ENCODE measurements around the gene ID1. TPM values are rescaled to one million over a fixed set of nuclear protein-coding genes. Genes with fewer than 3 reads are reported as not detected.
A peak's percentile ranks its signal among the peaks of the same experiment; 100 is the strongest.

ID1 gene
- total and polyA plus RNA-seq, 2 of the 13 experiments (the other 11 are each of a cell fraction or from before 2014, with no cell fraction given): 320 to 419 TPM

GRCh38 chr20:31605031-31605901, at the start of gene ID1 (continued):
- no peak; the same call in none of the 2 replicates for TF ChIP-seq LBX2 (CRISPR knock-in tag; IDR thresholded peaks at IDR 0.05; ENCODE audit: borderline replicate concordance)
- TF ChIP-seq CENPX (CRISPR knock-in tag; IDR thresholded peaks at IDR 0.05): no peak
- peak; percentile 96 for TF ChIP-seq ZNF598 (CRISPR knock-in tag; IDR thresholded peaks at IDR 0.05; ENCODE audit: borderline replicate concordance)
- TF ChIP-seq ZNF383 (CRISPR knock-in tag; IDR thresholded peaks at IDR 0.05; ENCODE audit: borderline replicate concordance): 0 out of 2 replicates have a peak, but pooled peaks have one; percentile 35
- no peak for TF ChIP-seq KDM1A (CRISPR knock-in tag; IDR thresholded peaks at IDR 0.05)
- peak; percentile 87; the same call in 1 of the 2 replicates for TF ChIP-seq KLF12 (CRISPR knock-in tag; IDR thresholded peaks at IDR 0.05; ENCODE audit: borderline replicate concordance)
- peak; percentile 82 for TF ChIP-seq TOPORS (CRISPR knock-in tag; IDR thresholded peaks at IDR 0.05)
- peak; percentile 98 for TF ChIP-seq TAF15 (IDR thresholded peaks at IDR 0.05; ENCODE audit: low read depth, low read length, poor library complexity, severe bottlenecking)
- peak; percentile 94 for TF ChIP-seq TEF (CRISPR knock-in tag; IDR thresholded peaks at IDR 0.05)
- TF ChIP-seq MTA1 (CRISPR knock-in tag; IDR thresholded peaks at IDR 0.05; ENCODE audit: borderline replicate concordance): peak; percentile 94
- TF ChIP-seq, protein P1, sequence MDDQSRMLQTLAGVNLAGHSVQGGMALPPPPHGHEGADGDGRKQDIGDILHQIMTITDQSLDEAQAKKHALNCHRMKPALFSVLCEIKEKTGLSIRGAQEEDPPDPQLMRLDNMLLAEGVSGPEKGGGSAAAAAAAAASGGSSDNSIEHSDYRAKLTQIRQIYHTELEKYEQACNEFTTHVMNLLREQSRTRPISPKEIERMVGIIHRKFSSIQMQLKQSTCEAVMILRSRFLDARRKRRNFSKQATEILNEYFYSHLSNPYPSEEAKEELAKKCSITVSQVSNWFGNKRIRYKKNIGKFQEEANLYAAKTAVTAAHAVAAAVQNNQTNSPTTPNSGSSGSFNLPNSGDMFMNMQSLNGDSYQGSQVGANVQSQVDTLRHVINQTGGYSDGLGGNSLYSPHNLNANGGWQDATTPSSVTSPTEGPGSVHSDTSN (CRISPR knock-in tag; IDR thresholded peaks at IDR 0.05; ENCODE audit: borderline replicate concordance): no peak
- peak; percentile 86 for TF ChIP-seq ZMYM3 (CRISPR knock-in tag; IDR thresholded peaks at IDR 0.05)
- TF ChIP-seq KMT2B (CRISPR knock-in tag; IDR thresholded peaks at IDR 0.05): peak; percentile 81; the same call in 1 of the 2 replicates
- TF ChIP-seq, protein P2, sequence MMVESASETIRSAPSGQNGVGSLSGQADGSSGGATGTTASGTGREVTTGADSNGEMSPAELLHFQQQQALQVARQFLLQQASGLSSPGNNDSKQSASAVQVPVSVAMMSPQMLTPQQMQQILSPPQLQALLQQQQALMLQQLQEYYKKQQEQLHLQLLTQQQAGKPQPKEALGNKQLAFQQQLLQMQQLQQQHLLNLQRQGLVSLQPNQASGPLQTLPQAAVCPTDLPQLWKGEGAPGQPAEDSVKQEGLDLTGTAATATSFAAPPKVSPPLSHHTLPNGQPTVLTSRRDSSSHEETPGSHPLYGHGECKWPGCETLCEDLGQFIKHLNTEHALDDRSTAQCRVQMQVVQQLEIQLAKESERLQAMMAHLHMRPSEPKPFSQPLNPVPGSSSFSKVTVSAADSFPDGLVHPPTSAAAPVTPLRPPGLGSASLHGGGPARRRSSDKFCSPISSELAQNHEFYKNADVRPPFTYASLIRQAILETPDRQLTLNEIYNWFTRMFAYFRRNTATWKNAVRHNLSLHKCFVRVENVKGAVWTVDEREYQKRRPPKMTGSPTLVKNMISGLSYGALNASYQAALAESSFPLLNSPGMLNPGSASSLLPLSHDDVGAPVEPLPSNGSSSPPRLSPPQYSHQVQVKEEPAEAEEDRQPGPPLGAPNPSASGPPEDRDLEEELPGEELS (CRISPR knock-in tag; IDR thresholded peaks at IDR 0.05): peak; percentile 74
- TF ChIP-seq, protein P3, sequence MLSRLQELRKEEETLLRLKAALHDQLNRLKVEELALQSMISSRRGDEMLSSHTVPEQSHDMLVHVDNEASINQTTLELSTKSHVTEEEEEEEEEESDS (CRISPR knock-in tag; IDR thresholded peaks at IDR 0.05; ENCODE audit: borderline replicate concordance): peak; percentile 91
- no peak for TF ChIP-seq ZNF207 (IDR thresholded peaks at IDR 0.05; ENCODE audit: borderline replicate concordance)
- TF ChIP-seq GLI4 (CRISPR knock-in tag; IDR thresholded peaks at IDR 0.05; ENCODE audit: borderline replicate concordance): peak; percentile 90; the same call in 1 of the 2 replicates
- peak; percentile 4; the same call in 1 of the 2 replicates for TF ChIP-seq MLLT10 (CRISPR knock-in tag; IDR thresholded peaks at IDR 0.05)
- TF ChIP-seq, protein P4, sequence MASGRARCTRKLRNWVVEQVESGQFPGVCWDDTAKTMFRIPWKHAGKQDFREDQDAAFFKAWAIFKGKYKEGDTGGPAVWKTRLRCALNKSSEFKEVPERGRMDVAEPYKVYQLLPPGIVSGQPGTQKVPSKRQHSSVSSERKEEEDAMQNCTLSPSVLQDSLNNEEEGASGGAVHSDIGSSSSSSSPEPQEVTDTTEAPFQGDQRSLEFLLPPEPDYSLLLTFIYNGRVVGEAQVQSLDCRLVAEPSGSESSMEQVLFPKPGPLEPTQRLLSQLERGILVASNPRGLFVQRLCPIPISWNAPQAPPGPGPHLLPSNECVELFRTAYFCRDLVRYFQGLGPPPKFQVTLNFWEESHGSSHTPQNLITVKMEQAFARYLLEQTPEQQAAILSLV (CRISPR knock-in tag; IDR thresholded peaks at IDR 0.05; ENCODE audit: borderline replicate concordance): peak; percentile 96
- no peak for TF ChIP-seq KAT2B (IDR thresholded peaks at IDR 0.05; ENCODE audit: borderline replicate concordance, low read depth, low read length)

Measured in HepG2 (cell line).